ENCODE measurements around the gene NUCB2.

Gene NUCB2

GRCh38 chr11:17333799-17334586 is 57.5 kb downstream of the NUCB2 start:
- Mint-ChIP-seq H3K27ac (no peak overlapping the region), H3K4me3 (no peak overlapping the region), H3K27me3 (no peaks in the 10 kb centered on the region), H3K36me3 (ENCODE audit: low read depth) (peaks cover 39% of the 10 kb centered on the region), H3K4me1 (ENCODE audit: low read depth) (peaks cover 11% of the 10 kb centered on the region), H3K9me3 (no peaks in the 10 kb centered on the region)
- DNase-seq, result no peak

- H3K4me3 Mint-ChIP-seq, result no peak overlapping the region
- peaks cover 15% of the 10 kb centered on the region for H3K4me1 Mint-ChIP-seq (ENCODE audit: low read depth)
- no peaks in the 10 kb centered on the region for H3K27me3 Mint-ChIP-seq
- no peak for DNase-seq
- no peaks in the 10 kb centered on the region for H3K9me3 Mint-ChIP-seq
- peaks cover 4% of the 10 kb centered on the region for H3K36me3 Mint-ChIP-seq (ENCODE audit: low read depth)
- no peak overlapping the region for H3K27ac Mint-ChIP-seq
Observed at GRCh38 chr11:17343257-17343656, 66.7 kb downstream of the NUCB2 start.

GRCh38 chr11:17343907-17344306 is 67.4 kb downstream of the NUCB2 start:
- no peaks in the 10 kb centered on the region for H3K9me3 Mint-ChIP-seq
- no peak for DNase-seq
- H3K27ac Mint-ChIP-seq, result no peak overlapping the region
- no peak overlapping the region for H3K4me3 Mint-ChIP-seq
- no peaks in the 10 kb centered on the region for H3K27me3 Mint-ChIP-seq
- peaks cover 15% of the 10 kb centered on the region for H3K4me1 Mint-ChIP-seq (ENCODE audit: low read depth)
- peaks cover 4% of the 10 kb centered on the region for H3K36me3 Mint-ChIP-seq (ENCODE audit: low read depth)

- Mint-ChIP-seq H3K27ac (no peak overlapping the region), H3K4me1 (ENCODE audit: low read depth) (peaks cover 35% of the 10 kb centered on the region), H3K36me3 (ENCODE audit: low read depth) (no peaks in the 10 kb centered on the region), H3K9me3 (no peaks in the 10 kb centered on the region), H3K4me3 (no peak overlapping the region), H3K27me3 (peaks cover 2% of the 10 kb centered on the region)
- no peak for DNase-seq
Observed at GRCh38 chr11:17347676-17348075, 71.1 kb downstream of the NUCB2 start.

- Mint-ChIP-seq H3K36me3 (ENCODE audit: low read depth) (peaks cover 2% of the 10 kb centered on the region), H3K27me3 (peaks cover 2% of the 10 kb centered on the region), H3K27ac (peak overlapping the region; percentile 74), H3K4me3 (peak overlapping the region; percentile 78), H3K4me1 (ENCODE audit: low read depth) (peaks cover 40% of the 10 kb centered on the region), H3K9me3 (no peaks in the 10 kb centered on the region)
- no peak for DNase-seq
Observed at GRCh38 chr11:17350455-17351171, 74.1 kb downstream of the NUCB2 start.

- Mint-ChIP-seq H3K27ac (peak overlapping the region; percentile 74), H3K9me3 (no peaks in the 10 kb centered on the region), H3K27me3 (peaks cover 2% of the 10 kb centered on the region), H3K36me3 (ENCODE audit: low read depth) (peaks cover 2% of the 10 kb centered on the region), H3K4me1 (ENCODE audit: low read depth) (peaks cover 40% of the 10 kb centered on the region), H3K4me3 (peak overlapping the region; percentile 78)
- DNase-seq, result no peak
Observed at GRCh38 chr11:17351172-17351509, 74.6 kb downstream of the NUCB2 start.

- Mint-ChIP-seq H3K27ac (peak within 1 kb of the TSS; percentile 74), H3K9me3 (no peaks in the 10 kb centered on the region), H3K4me1 (ENCODE audit: low read depth) (peaks cover 40% of the 10 kb centered on the region), H3K36me3 (ENCODE audit: low read depth) (peaks cover 6% of the 10 kb centered on the region), H3K27me3 (peaks cover 2% of the 10 kb centered on the region), H3K4me3 (peak within 1 kb of the TSS; percentile 78)
- DNase-seq, result peak; percentile 75
Observed at GRCh38 chr11:17351510-17352176, 75.1 kb downstream of the NUCB2 start, which contains the start of gene NCR3LG1. TSS of gene NCR3LG1 (plus strand) at chr11:17351800. CDS start at chr11:17351970, 170 bp downstream.

GRCh38 chr11:17352950-17353820 is 76.6 kb downstream of the NUCB2 start:
- DNase-seq, result peak; percentile 75
- no peaks in the 10 kb centered on the region for H3K9me3 Mint-ChIP-seq
- H3K4me1 Mint-ChIP-seq (ENCODE audit: low read depth), result peaks cover 40% of the 10 kb centered on the region
- H3K36me3 Mint-ChIP-seq (ENCODE audit: low read depth), result peaks cover 10% of the 10 kb centered on the region
- H3K27me3 Mint-ChIP-seq, result peaks cover 2% of the 10 kb centered on the region
- peak overlapping the region; percentile 78 for H3K4me3 Mint-ChIP-seq
- peak overlapping the region; percentile 79 for H3K27ac Mint-ChIP-seq

- peaks cover 40% of the 10 kb centered on the region for H3K4me1 Mint-ChIP-seq (ENCODE audit: low read depth)
- peak overlapping the region; percentile 78 for H3K4me3 Mint-ChIP-seq
- H3K27ac Mint-ChIP-seq, result peak overlapping the region; percentile 79
- peaks cover 2% of the 10 kb centered on the region for H3K27me3 Mint-ChIP-seq
- peaks cover 16% of the 10 kb centered on the region for H3K36me3 Mint-ChIP-seq (ENCODE audit: low read depth)
- no peaks in the 10 kb centered on the region for H3K9me3 Mint-ChIP-seq
- no peak for DNase-seq
Observed at GRCh38 chr11:17353821-17354600, 77.5 kb downstream of the NUCB2 start.

GRCh38 chr11:17354601-17354991 is 78.1 kb downstream of the NUCB2 start:
- peaks cover 21% of the 10 kb centered on the region for H3K36me3 Mint-ChIP-seq (ENCODE audit: low read depth)
- H3K27me3 Mint-ChIP-seq, result no peaks in the 10 kb centered on the region
- H3K4me1 Mint-ChIP-seq (ENCODE audit: low read depth), result peaks cover 40% of the 10 kb centered on the region
- DNase-seq, result no peak
- peak overlapping the region; percentile 78 for H3K4me3 Mint-ChIP-seq
- peak overlapping the region; percentile 51 for H3K27ac Mint-ChIP-seq
- no peaks in the 10 kb centered on the region for H3K9me3 Mint-ChIP-seq

GRCh38 chr11:17366495-17366894 is 90.0 kb downstream of the NUCB2 start:
- Mint-ChIP-seq H3K4me1 (ENCODE audit: low read depth) (peaks cover 8% of the 10 kb centered on the region), H3K36me3 (ENCODE audit: low read depth) (peaks cover 54% of the 10 kb centered on the region), H3K4me3 (no peak overlapping the region), H3K27ac (no peak overlapping the region), H3K9me3 (peaks cover 32% of the 10 kb centered on the region), H3K27me3 (no peaks in the 10 kb centered on the region)
- DNase-seq, result no peak

GRCh38 chr11:17368551-17368950 is 92.0 kb downstream of the NUCB2 start:
- no peaks in the 10 kb centered on the region for H3K27me3 Mint-ChIP-seq

GRCh38 chr11:17369094-17369493 is 92.6 kb downstream of the NUCB2 start:
- peaks cover 8% of the 10 kb centered on the region for H3K4me1 Mint-ChIP-seq (ENCODE audit: low read depth)
- H3K9me3 Mint-ChIP-seq, result peaks cover 47% of the 10 kb centered on the region
- no peak overlapping the region for H3K4me3 Mint-ChIP-seq
- DNase-seq, result no peak
- no peak overlapping the region for H3K27ac Mint-ChIP-seq
- no peaks in the 10 kb centered on the region for H3K27me3 Mint-ChIP-seq
- peaks cover 78% of the 10 kb centered on the region for H3K36me3 Mint-ChIP-seq (ENCODE audit: low read depth)

More at GRCh38 chr11:17368551-17368950, 92.0 kb downstream of the NUCB2 start:
- H3K4me3 Mint-ChIP-seq, result no peak overlapping the region
- no peak for DNase-seq
- H3K27ac Mint-ChIP-seq, result no peak overlapping the region
- peaks cover 74% of the 10 kb centered on the region for H3K36me3 Mint-ChIP-seq (ENCODE audit: low read depth)
- peaks cover 8% of the 10 kb centered on the region for H3K4me1 Mint-ChIP-seq (ENCODE audit: low read depth)
- H3K9me3 Mint-ChIP-seq, result peaks cover 46% of the 10 kb centered on the region
